RCC 7860 (cell line): ENCODE results near the gene TCP11.

ENCODE experiments used
- DNase-seq: peaks from one replicate; pipeline ENCODE4 v3.0.0-alpha.2; 2015; ENCODE audit warnings: low spot score
- FAIRE-seq: peaks from 2 replicates; lab custom pipeline; 2012; peaks lifted over from hg19 to GRCh38; lab: Jason Lieb, UNC

Gene TCP11

GRCh38 chr6:35068644-35069043 is 72.5 kb downstream of the TCP11 start:
- DNase-seq, result no peak

GRCh38 chr6:35068206-35068605 is 72.9 kb downstream of the TCP11 start:
- FAIRE-seq (no peak), DNase-seq (no peak)

More at GRCh38 chr6:35068644-35069043, 72.5 kb downstream of the TCP11 start:
- no peak for FAIRE-seq
